Mesothelial cell of epicardium (in vitro differentiated cells): ENCODE results near the gene PTPRN2. TPM values are rescaled to one million over a fixed set of nuclear protein-coding genes. Genes with fewer than 3 reads are reported as not detected.

Source experiments
- DNase-seq, 2 experiments: peaks; one replicate each; pipeline ENCODE4 v3.0.0; 2021; ENCODE audit warnings: low spot score in 2 of 2; ENCODE audit not compliant: unreplicated experiment in 2 of 2
- H3K27ac Mint-ChIP-seq: 2 replicates; pipeline ENCODE4 v1.8.0; 2021; ENCODE audit warnings: mixed read lengths
- H3K27me3 Mint-ChIP-seq: 2 replicates; pipeline ENCODE4 v1.8.0; 2021; ENCODE audit warnings: low read depth, mixed read lengths
- H3K36me3 Mint-ChIP-seq: 2 replicates; pipeline ENCODE4 v1.8.0; 2021; ENCODE audit warnings: mixed read lengths
- H3K4me1 Mint-ChIP-seq: 2 replicates; pipeline ENCODE4 v1.8.0; 2021; ENCODE audit warnings: mixed read lengths
- H3K4me3 Mint-ChIP-seq: 2 replicates; pipeline ENCODE4 v1.8.0; 2021; ENCODE audit warnings: mild to moderate bottlenecking, moderate library complexity, mixed read lengths
- H3K9me3 Mint-ChIP-seq: 2 replicates; pipeline ENCODE4 v1.8.0; 2021; ENCODE audit warnings: mixed read lengths
- CTCF ChIP-seq: fragments of 200-600 bp; sonication (generic); IDR thresholded peaks from one replicate; pipeline ENCODE4 v1.5.0; 2021; ENCODE audit warnings: antibody characterized with exemption; ENCODE audit not compliant: unreplicated experiment
- total RNA-seq: library from RNA; stranded (reverse); gene quantifications from 3 replicates; pipeline ENCODE4 v1.2.1, GENCODE V29; 2021

The PTPRN2 gene
- total RNA-seq, 1 donor from 2014 or later = 2.2 TPM

- no peak for DNase-seq
- Mint-ChIP-seq H3K4me1 (no peaks in the 10 kb centered on the region), H3K9me3 (peaks cover 5% of the 10 kb centered on the region), H3K27ac (no peak overlapping the region), H3K27me3 (peaks cover 8% of the 10 kb centered on the region), H3K36me3 (no peaks in the 10 kb centered on the region), H3K4me3 (no peak overlapping the region)
- TF ChIP-seq CTCF = no peak
Measured at GRCh38 chr7:158556721-158557440, 30.7 kb downstream of the PTPRN2 start.

- Mint-ChIP-seq H3K4me3 (no peak overlapping the region), H3K4me1 (no peaks in the 10 kb centered on the region), H3K36me3 (no peaks in the 10 kb centered on the region), H3K27me3 (no peaks in the 10 kb centered on the region), H3K9me3 (peaks cover 5% of the 10 kb centered on the region), H3K27ac (no peak overlapping the region)
- no peak for DNase-seq
- no peak for TF ChIP-seq CTCF
Measured at GRCh38 chr7:158555034-158555520, 32.5 kb downstream of the PTPRN2 start.

- H3K4me1 Mint-ChIP-seq = no peaks in the 10 kb centered on the region
- H3K36me3 Mint-ChIP-seq = no peaks in the 10 kb centered on the region
- no peak for TF ChIP-seq CTCF
- peaks cover 2% of the 10 kb centered on the region for H3K9me3 Mint-ChIP-seq
- no peak overlapping the region for H3K27ac Mint-ChIP-seq
- H3K27me3 Mint-ChIP-seq = peaks cover 8% of the 10 kb centered on the region
- DNase-seq = no peak
- H3K4me3 Mint-ChIP-seq = no peak overlapping the region
Measured at GRCh38 chr7:158550886-158551452, 36.7 kb downstream of the PTPRN2 start.

- peaks cover 8% of the 10 kb centered on the region for H3K27me3 Mint-ChIP-seq
- no peaks in the 10 kb centered on the region for H3K9me3 Mint-ChIP-seq
- no peaks in the 10 kb centered on the region for H3K36me3 Mint-ChIP-seq
- H3K4me3 Mint-ChIP-seq = no peak overlapping the region
- no peak for TF ChIP-seq CTCF
- H3K4me1 Mint-ChIP-seq = no peaks in the 10 kb centered on the region
- DNase-seq = no peak
- no peak overlapping the region for H3K27ac Mint-ChIP-seq
Measured at GRCh38 chr7:158550394-158550700, 37.3 kb downstream of the PTPRN2 start.

GRCh38 chr7:158549616-158550393, 37.8 kb downstream of the PTPRN2 start:
- Mint-ChIP-seq H3K9me3 (no peaks in the 10 kb centered on the region), H3K4me1 (no peaks in the 10 kb centered on the region), H3K27ac (no peak overlapping the region), H3K4me3 (no peak overlapping the region), H3K27me3 (peaks cover 8% of the 10 kb centered on the region), H3K36me3 (no peaks in the 10 kb centered on the region)
- no peak for TF ChIP-seq CTCF
- DNase-seq = no peak
